Fibroblast of villous mesenchyme (primary cell): Measurements from ENCODE around the gene SLC7A9. TPM values are rescaled to one million over a fixed set of nuclear protein-coding genes. Genes with fewer than 3 reads are reported as not detected.
"Not testable (repeated sequence)": the region's sequence is repeated elsewhere in the genome, so short reads cannot be mapped to it uniquely, and the experiment has no call there.

ENCODE experiments used
- DNase-seq: peaks from one replicate; pipeline ENCODE4 v3.0.0-alpha.2; 2010; ENCODE audit warnings: low read depth
- H3K4me3 ChIP-seq: 2 replicates; pipeline ENCODE4 v1.5.1; 2011; ENCODE audit warnings: low read depth, mild to moderate bottlenecking, low read length
- CTCF ChIP-seq: IDR thresholded peaks from 2 replicates; pipeline ENCODE4 v1.5.1; 2012; ENCODE audit warnings: low read depth, mild to moderate bottlenecking, low read length; ENCODE audit not compliant: insufficient read depth
- total RNA-seq: library from RNA; depleted of rRNA; stranded (reverse); fragments of >200 nt; gene quantifications from 2 replicates; pipeline ENCODE4 v1.2.3, GENCODE V29; 2012

The SLC7A9 gene
- total RNA-seq, 1 donor: not detected

GRCh38 chr19:32809254-32809653 lies 60.3 kb downstream of the SLC7A9 start:
- no peak for TF ChIP-seq CTCF
- DNase-seq: no peak
- H3K4me3 ChIP-seq: no peak overlapping the region

- no peak for DNase-seq
- H3K4me3 ChIP-seq: no peak overlapping the region
- TF ChIP-seq CTCF: no peak
Observed at GRCh38 chr19:32808236-32808635, 61.3 kb downstream of the SLC7A9 start.

- TF ChIP-seq CTCF: no peak
- no peak for DNase-seq
- H3K4me3 ChIP-seq: no peak overlapping the region
Observed at GRCh38 chr19:32802840-32803239, 66.7 kb downstream of the SLC7A9 start.

- DNase-seq: no peak
- no peak for TF ChIP-seq CTCF
- H3K4me3 ChIP-seq: no peak overlapping the region
Observed at GRCh38 chr19:32800754-32801153, 68.8 kb downstream of the SLC7A9 start.

- no peak for TF ChIP-seq CTCF
- DNase-seq: no peak
- H3K4me3 ChIP-seq: no peak overlapping the region
Observed at GRCh38 chr19:32800191-32800590, 69.4 kb downstream of the SLC7A9 start.

- no peak for DNase-seq
- no peak for TF ChIP-seq CTCF
- H3K4me3 ChIP-seq: no peak overlapping the region
Observed at GRCh38 chr19:32798201-32798600, 71.4 kb downstream of the SLC7A9 start.

- DNase-seq: no peak
- no peak for TF ChIP-seq CTCF
- no peak overlapping the region for H3K4me3 ChIP-seq
Observed at GRCh38 chr19:32789429-32789828, 80.1 kb downstream of the SLC7A9 start.

- H3K4me3 ChIP-seq, DNase-seq: not testable (repeated sequence)
Observed at GRCh38 chr19:32787895-32788294, 81.7 kb downstream of the SLC7A9 start.

GRCh38 chr19:32787161-32787813 lies 82.3 kb downstream of the SLC7A9 start:
- not testable (repeated sequence) for DNase-seq, H3K4me3 ChIP-seq

- DNase-seq, H3K4me3 ChIP-seq: not testable (repeated sequence)
Observed at GRCh38 chr19:32782089-32782488, 87.5 kb downstream of the SLC7A9 start.
